Mammary epithelial cell (primary cell): ENCODE data around the gene ABHD2.

Experiments
- CTCF ChIP-seq, 2 donors: IDR thresholded peaks in 1 of 2; conservative IDR thresholded peaks in 1 of 2; 2 replicates each; pipeline ENCODE4 v1.5.1; 2011 to 2012; ENCODE audit warnings: inconsistent platforms in 2 of 2, low read length in 2 of 2, mild to moderate bottlenecking in 2 of 2, control low read depth in 1 of 2, low read depth in 1 of 2; ENCODE audit not compliant: insufficient read depth in 1 of 2; ENCODE audit errors: extremely low read depth in 1 of 2
- EZH2 ChIP-seq: IDR thresholded peaks from 2 replicates; pipeline ENCODE4 v1.6.1; 2012; ENCODE audit warnings: low read length, inconsistent platforms, borderline replicate concordance

- TF ChIP-seq CTCF (conservative IDR thresholded peaks at IDR 0.05 in 1 of 2, IDR thresholded peaks at IDR 0.05 in 1 of 2; ENCODE audit: extremely low read depth in 1 of 2, insufficient read depth in 1 of 2, low read depth in 1 of 2, low read length in 2 of 2) (no peak), EZH2 (no peak)
Observed at GRCh38 chr15:89091627-89092220, 3.5 kb downstream of the ABHD2 start.
